ENCODE measurements around the gene ORM2.

The ORM2 gene

GRCh38 chr9:114371973-114372917 is 42.6 kb downstream of the ORM2 start:
- CTCF ChIA-PET, result interaction anchor here (0.5 to 0.7 kb wide), 4 partner anchors 153 to 295 kb away, joined by 3 to 5 read pairs (median 4); no protein-coding TSS in a partner anchor
- POLR2A ChIA-PET (ENCODE audit: low non-redundant PET), result no interaction called here
- no peak for TF ChIP-seq CTCF (conservative IDR thresholded peaks at IDR 0.05; ENCODE audit: low read depth)
- peak; percentile 91 for DNase-seq (ENCODE audit: low spot score)
- peak overlapping the region; percentile 89 for H3K27ac ChIP-seq

GRCh38 chr9:114372921-114373448 is 43.3 kb downstream of the ORM2 start:
- CTCF ChIA-PET, result no interaction called here
- POLR2A ChIA-PET (ENCODE audit: low non-redundant PET), result no interaction called here
- DNase-seq (ENCODE audit: low spot score), result no peak
- peak overlapping the region; percentile 89 for H3K27ac ChIP-seq
- no peak for TF ChIP-seq CTCF (conservative IDR thresholded peaks at IDR 0.05; ENCODE audit: low read depth)

GRCh38 chr9:114373960-114374730 is 44.5 kb downstream of the ORM2 start:
- no peak for TF ChIP-seq CTCF (conservative IDR thresholded peaks at IDR 0.05; ENCODE audit: low read depth)
- ChIA-PET CTCF (no interaction called here), POLR2A (ENCODE audit: low non-redundant PET) (no interaction called here)
- no peak overlapping the region for H3K27ac ChIP-seq
- no peak for DNase-seq (ENCODE audit: low spot score)

GRCh38 chr9:114374936-114375335 is 45.3 kb downstream of the ORM2 start:
- H3K27ac ChIP-seq, result no peak overlapping the region
- CTCF ChIA-PET, result no interaction called here
- no peak for DNase-seq (ENCODE audit: low spot score)
- POLR2A ChIA-PET (ENCODE audit: low non-redundant PET), result no interaction called here
- no peak for TF ChIP-seq CTCF (conservative IDR thresholded peaks at IDR 0.05; ENCODE audit: low read depth)

- TF ChIP-seq CTCF (conservative IDR thresholded peaks at IDR 0.05; ENCODE audit: low read depth), result no peak
- no peak for DNase-seq (ENCODE audit: low spot score)
- CTCF ChIA-PET, result no interaction called here
- POLR2A ChIA-PET (ENCODE audit: low non-redundant PET), result no interaction called here
- H3K27ac ChIP-seq, result no peak overlapping the region
These were observed 45.9 kb downstream of the ORM2 start for GRCh38 chr9:114375386-114376175.
